C4-2B (cell line): ENCODE measurements around the gene CTR9.

Source experiments
- CTCF ChIP-seq: fragments of 450-650 bp; conservative IDR thresholded peaks from 2 replicates; pipeline ENCODE4 v1.5.1; 2017; ENCODE audit warnings: mild to moderate bottlenecking
- ZFX ChIP-seq: fragments of 450-650 bp; IDR thresholded peaks from 2 replicates; pipeline ENCODE4 v1.6.1; 2017

GRCh38 chr11:10749476-10749875, 1.6 kb upstream of the CTR9 start:
- TF ChIP-seq CTCF (no peak), ZFX (no peak)
